ENCODE measurements around the gene LFNG.
"Not testable (repeated sequence)": the region's sequence is repeated elsewhere in the genome, so short reads cannot be mapped to it uniquely, and the experiment has no call there.

LFNG gene

GRCh38 chr7:2529161-2530070 is 9.8 kb downstream of the LFNG start:
- DNase-seq (ENCODE audit: low read depth in 1 of 2, low spot score in 1 of 2): peak in 1 of 2 donors; percentile 34

DNA sequence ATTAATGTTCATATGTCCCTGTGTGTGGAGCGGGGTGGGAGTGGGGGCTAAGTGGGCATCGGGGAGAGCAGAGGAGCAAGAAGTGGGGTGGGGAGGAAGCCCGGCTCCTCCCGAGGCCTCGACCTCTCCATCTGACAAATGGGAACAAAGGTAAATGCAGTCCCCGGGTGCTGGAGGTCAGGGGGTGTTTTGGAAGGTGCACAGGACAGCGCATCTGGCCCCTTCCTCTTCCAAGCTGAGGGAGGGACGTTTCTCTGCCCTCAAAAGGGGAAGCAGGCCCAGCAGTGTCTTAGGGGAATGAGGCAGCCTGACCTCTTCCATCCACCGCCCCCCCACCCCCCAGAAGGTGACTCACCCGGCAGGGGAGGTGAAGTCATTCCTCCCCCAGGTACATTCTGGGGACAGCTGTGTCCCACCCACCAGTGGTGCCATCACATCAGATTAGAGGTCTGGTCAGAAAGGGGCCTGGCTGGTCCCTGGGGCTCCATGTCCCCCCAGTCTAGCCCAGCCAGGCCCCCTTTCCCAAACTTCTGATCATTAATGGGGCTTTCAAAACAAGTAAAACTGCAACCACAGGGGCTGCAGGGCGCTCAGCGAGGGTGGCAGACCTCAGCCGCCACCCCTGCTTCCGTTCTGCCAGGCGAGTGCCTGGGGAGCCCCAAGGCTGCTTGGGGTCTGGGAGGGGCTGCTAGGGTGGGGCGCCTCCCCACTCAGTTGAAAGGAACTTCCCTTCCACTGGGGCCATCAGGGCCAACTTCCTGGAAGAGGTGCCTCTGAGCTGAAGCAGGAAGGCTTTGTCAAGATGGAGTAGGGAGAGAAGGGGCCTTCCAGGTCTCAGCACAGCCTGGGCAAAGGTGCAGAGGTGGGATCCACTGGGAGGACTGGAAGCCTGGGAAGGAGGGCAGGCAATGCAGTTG is 10.8 kb downstream of the LFNG start:
- DNase-seq (ENCODE audit: low read depth in 1 of 2, low spot score in 1 of 2): peak in 1 of 2 donors; percentile 58

DNA sequence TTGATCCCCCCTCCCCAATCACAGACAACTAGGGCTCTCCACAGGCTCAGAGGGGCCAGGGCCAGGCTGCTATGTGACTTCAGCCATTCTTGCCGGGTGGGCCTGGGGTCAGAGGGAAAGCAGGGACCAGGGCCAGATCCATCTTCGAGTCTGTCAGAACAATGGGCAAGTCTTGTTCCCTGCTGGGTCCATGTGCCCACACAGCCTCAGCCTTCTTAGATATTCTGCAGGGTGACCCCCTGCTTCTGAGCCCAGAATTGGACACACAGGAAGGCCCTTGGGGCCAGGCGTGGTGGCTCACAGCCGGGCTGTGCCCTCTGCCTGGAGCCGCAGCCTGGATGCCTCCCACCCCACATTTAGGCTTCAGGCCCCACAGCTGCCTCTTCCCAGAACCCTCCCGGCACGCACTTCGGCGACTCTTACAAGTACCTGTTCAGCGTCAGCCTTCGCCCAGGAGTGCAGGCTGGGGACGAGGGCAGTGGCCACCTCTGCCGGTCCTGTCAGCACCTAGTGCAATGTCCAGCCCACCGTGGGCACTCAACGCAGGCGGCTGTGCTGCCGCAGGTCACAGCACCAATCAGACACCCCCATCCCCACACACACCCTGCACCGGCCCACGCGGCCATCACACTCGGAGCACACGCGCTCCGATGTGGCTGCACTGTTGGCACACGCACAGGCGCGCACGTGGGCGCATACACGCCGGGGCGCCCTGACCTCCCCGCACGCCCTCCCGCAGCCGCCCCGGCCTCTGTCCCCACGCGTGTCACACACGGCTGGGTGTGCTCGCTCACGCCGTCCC is 11.6 kb downstream of the LFNG start:
- not testable (repeated sequence) for DNase-seq (ENCODE audit: low read depth in 1 of 2, low spot score in 1 of 2)

- not testable (repeated sequence) for DNase-seq (ENCODE audit: low read depth in 1 of 2, low spot score in 1 of 2)
These were observed 12.2 kb downstream of the LFNG start for GRCh38 chr7:2531796-2532110.

DNA sequence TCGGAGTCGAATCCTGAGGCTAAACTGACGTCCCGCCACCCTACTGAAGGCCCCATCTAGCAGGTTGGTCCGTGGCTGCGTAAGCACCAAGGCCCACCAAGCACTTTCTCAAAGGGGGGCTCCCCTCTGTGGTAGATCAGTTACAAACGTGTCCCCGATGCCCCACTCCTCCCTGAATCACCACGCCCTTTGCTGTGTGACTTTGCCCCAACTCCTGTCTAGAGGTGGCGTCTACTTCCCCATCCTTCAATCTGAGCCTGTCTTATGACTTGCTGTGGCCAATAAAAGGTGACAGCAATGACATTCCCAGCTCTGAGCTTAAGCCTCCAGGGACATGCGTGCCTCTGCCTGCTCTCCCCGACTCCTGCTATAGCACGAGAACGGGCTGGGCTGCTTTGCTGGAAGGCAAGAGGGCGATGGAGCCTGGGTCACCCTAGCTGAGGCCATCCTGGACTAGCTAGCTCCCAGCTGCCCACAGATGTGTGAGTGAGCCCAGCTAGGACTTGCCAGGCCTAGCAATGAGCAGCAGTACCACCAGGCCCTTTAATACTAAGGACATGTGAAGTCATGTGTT is 12.7 kb downstream of the LFNG start:
- not testable (repeated sequence) for DNase-seq (ENCODE audit: low read depth in 1 of 2, low spot score in 1 of 2)

- not testable (repeated sequence) for DNase-seq (ENCODE audit: low read depth in 1 of 2, low spot score in 1 of 2)
These were observed 13.2 kb downstream of the LFNG start for GRCh38 chr7:2532816-2533215.

- not testable (repeated sequence) for DNase-seq (ENCODE audit: low read depth in 1 of 2, low spot score in 1 of 2)
These were observed 14.0 kb downstream of the LFNG start for GRCh38 chr7:2533566-2533965.

- DNase-seq (ENCODE audit: low read depth in 1 of 2, low spot score in 1 of 2): not testable (repeated sequence)
These were observed 14.6 kb downstream of the LFNG start for GRCh38 chr7:2534214-2534613.

GRCh38 chr7:2535872-2536627 is 16.5 kb downstream of the LFNG start:
- not testable (repeated sequence) for DNase-seq (ENCODE audit: low read depth in 1 of 2, low spot score in 1 of 2)

DNA sequence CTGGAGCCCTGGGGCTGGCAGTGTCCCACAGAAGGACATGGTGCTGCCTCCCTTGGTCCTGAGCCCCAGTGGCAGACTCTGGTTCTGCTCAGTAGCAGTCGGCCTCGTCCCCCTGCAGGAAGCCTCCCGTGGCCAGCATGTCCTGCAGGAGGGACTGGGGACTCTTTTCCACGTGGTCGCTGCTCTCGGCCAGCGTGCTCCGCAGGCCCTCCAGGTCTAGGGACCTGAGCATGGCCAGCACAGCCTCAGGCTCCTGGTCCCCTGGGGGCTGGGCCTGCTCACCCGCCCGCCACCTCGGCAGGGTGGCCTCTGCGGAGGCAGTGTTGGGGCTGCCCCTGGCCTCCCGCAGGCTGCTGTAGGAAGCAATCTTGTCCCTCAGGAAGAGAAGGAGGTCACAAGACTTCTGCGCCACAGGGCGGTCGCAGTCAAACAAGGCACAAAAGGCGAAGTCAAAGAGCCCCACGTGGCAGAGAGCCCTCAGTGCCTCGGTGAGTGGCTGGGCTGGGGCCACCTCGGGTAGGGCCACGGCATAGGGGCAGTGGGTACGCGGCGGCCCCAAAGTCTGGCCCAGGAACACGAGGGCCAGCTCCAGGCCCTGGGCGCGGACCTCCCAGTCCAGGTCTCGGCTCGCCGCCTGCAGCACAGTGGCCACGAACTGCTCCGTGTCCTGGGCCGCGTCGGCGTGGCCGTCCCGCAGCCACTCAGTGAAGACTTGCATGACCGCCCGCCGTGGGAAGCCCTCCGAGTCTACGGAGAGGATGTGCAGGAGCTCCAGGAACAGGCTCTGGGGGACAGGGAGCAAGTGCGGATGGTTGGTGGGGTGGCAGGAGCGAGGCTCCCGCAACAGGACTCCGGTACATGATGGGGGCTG is 18.6 kb downstream of the LFNG start:
- DNase-seq (ENCODE audit: low read depth in 1 of 2, low spot score in 1 of 2): no peak

GRCh38 chr7:2539031-2539911 is 19.7 kb downstream of the LFNG start:
- DNase-seq (ENCODE audit: low read depth in 1 of 2, low spot score in 1 of 2): no peak

GRCh38 chr7:2540133-2540532 is 20.6 kb downstream of the LFNG start:
- no peak for DNase-seq (ENCODE audit: low read depth in 1 of 2, low spot score in 1 of 2)

DNA sequence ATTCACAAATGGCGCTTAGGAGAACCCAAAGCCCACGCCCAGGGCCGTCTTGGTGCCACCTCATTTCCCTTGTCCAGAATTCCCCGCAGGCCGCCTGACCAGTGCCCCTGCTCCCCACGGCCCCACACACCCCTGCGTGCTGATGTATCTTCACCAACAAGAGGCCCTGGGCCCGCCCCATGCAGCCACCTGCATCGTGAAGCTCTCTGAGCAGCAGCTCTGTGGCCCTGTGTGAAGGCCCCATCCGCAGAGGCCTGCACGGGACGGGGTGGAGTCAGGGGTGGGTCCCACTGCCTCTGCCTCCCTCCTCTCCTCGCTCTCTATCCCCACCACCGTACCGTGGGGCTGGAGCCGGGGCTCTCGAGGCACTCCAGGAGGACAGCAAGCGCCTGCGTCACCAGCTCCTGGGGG is 21.1 kb downstream of the LFNG start:
- DNase-seq (ENCODE audit: low read depth in 1 of 2, low spot score in 1 of 2): no peak

DNA sequence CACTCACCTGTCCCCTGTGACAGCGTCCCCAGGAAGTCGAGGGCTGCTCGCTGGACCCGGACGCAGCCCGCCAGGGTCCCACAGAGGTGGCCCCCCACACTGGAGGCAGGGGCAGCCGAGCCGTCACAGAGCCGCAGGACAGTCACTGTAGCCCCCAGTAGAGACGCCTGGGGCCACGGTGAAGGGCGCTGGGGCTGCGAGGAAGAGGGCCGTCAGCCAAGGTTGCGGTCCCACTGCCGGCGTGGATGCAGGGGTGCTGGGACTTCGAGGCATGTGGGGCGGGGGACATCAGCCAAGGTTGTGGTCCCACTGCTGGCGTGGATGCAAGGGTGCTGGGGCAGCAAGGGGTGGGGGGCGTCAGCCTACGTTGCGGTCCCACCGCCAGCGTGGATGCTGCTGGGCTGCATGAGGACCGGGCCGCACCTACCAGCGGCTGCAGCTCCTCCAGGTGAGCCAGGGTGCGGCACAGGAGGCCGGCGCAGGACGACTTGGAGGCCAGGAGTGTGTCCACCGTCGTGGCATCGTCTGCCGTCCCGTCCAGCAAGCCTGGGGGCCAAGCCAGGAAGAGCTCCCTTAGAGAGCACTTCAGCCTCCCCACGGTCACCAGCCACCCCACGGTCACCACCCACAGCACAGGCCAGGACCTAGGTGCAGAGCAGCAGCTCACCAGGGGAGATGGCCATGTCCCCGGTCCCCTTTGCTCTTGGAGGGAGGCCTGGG is 21.9 kb downstream of the LFNG start:
- no peak for DNase-seq (ENCODE audit: low read depth in 1 of 2, low spot score in 1 of 2)

- no peak for DNase-seq (ENCODE audit: low read depth in 1 of 2, low spot score in 1 of 2)
These were observed 22.7 kb downstream of the LFNG start for GRCh38 chr7:2542011-2542915.

All from stimulated activated CD4-positive, alpha-beta T cell treated with anti-CD3 and anti-CD28 coated beads, Interleukin-15, amount 100 ng/mL, for 1 hour (primary cell).